GM19193 (cell line): ENCODE results near the gene MMD2.

ENCODE experiments used
- POLR2A ChIP-seq: IDR thresholded peaks from 4 replicates; pipeline ENCODE4 v1.6.1; 2011; ENCODE audit not compliant: insufficient read depth, insufficient read length; ENCODE audit errors: extremely low read depth

Gene MMD2

DNA sequence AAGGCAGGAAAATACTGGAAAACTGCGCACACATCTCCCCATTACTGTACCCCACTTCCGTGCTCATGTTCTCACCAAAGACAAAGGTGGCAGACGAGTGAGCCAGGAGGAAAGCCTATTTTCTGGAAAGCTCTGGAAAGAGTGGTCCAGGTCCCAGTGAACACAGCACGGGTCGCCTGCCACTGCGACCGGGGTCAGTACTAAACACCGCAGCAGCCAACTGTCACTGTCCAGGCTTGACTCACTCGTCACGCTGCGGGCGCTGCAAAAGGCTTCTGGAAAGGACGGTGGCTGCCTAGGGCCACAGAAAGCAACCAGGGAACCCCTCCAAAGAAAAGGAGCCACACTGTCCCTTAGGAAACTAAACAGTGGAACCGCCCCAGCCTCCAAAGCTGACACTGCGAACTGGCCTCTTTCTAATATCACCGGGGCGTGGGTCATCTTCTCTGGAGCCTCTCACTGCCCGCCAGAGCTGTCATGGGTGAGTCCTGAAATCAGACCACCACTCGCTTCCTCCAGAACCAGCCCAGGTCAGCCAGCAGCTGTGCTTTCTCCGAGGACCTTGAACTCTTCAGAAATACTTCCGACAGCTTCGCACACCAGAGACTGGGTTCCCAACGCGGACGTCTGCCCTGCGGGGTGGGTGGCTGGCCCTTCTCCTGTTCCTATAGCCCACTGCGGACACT, 79.4 kb downstream of the MMD2 start:
- no peak for TF ChIP-seq POLR2A

DNA sequence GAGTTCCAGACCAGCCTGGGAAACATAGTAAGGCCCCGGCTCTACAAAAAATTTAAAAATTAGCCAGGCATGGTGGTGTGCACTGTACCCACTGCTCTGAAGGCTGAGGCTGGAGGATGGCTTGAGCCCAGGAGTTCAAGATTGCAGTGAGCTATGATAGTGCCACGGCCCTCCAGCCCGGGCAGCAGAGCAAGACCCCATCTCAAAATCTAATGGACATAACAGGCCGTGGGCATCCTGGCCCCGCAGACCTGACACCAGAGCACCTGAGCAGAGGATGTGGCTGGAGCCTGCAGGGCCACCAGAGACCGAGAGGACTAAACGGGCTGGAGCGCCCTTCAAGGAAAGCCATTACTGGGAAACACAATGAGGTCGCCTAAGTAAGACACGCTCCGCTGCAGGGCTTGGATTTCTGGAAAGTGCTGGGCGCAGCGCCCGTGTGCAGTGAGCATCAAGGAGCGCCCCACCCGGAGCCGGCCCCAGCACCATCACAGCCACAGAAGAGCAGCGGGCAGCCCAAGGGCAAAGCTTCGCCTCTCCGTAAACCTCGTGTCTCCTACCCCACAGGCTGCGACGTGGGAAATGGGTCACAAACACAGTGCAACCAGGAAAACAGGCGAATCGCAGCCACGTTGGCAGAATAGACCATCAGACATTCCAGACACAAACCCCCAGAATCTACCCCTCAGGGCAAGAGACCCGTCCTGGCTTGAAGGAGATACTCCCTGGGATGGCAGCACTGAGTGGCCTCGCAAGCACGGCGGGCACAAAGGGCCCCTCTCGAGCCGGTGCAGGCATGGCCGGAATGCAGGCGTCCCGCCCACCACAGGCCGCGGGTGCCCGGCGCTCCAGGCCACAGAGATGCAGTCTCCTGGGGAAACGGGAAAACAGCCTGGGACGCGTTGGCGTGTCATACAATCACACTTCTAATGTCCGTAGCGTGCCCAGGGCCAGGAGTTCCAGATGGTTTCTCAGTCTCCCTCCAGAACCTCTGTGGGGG, 80.4 kb downstream of the MMD2 start:
- TF ChIP-seq POLR2A, result no peak

DNA sequence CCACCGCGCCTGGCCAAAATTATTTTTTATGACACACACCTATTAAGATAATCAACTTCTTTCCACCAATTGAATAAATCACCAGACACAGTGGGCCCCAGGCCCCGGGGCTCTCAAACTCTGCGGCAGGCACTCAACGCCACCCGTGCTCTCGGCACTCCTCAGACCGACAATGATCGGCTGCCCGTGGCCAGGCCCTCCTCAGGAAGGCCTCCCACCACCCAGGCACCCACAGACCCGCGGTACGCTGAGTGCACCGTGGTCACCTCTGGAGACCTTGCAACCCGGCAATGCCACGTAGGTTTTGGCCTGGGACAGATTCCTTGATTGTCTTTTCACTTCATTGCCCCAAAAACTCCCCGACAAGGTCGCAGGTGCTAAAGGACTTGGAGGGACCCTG, 82.4 kb downstream of the MMD2 start:
- TF ChIP-seq POLR2A, result no peak

DNA sequence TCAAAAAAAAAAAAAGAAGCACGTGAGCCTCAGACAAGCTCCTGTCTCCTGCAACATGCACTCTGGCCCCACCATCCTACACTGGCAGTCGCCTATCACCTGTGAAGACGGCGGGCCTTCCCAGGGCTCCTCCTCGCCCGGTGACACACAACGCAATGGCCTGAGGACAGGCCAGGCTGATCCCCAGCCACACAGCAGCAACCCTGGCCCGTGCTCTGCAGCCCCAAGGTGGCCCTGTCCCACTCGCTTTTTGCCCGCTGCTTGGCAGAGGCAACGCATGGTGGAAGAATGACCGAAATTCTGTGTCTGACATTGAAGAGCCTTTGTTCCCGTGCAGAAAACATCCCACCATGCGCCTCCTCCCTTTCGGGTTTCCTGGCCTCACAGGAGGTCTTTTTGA, 83.6 kb downstream of the MMD2 start:
- no peak for TF ChIP-seq POLR2A

DNA sequence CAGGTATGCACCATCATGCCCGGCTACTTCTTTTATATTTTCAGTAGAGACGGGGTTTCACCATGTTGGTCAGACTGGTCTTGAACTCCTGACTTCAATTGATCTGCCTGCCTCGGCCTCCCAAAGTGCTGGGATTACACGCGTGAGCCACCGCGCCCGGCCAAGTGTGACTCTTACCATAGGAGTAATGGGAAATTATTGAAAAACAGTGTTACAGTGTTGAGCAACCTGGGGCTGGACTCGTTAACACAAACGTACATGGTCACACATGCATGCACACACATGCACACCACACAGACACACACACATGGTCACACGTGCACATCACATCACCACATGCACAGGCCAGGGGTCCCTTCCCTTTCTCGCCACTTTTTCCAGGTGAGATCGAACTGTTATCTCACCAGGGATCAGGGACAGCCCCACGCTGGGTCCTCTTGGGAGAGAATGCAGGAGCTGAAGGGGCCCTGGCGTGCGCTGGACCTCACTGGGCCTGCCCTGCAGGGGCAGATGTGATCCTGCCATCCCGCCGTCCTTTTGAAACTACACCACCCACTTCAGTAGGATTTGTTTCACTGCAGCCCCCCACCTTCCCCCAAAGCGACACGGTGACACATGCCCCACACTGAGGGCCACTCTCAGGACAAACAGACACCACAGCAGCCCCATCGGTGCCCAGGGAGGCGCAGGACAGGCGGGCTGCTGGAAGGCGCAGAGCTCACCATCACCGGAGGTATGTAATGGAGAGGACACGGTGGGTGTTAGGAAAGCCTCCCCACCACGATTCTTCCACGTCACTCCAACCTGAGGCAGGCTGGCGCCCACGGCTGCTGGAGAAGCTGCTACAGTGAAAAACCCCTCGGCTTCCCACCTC, 85.7 kb downstream of the MMD2 start:
- no peak for TF ChIP-seq POLR2A

DNA sequence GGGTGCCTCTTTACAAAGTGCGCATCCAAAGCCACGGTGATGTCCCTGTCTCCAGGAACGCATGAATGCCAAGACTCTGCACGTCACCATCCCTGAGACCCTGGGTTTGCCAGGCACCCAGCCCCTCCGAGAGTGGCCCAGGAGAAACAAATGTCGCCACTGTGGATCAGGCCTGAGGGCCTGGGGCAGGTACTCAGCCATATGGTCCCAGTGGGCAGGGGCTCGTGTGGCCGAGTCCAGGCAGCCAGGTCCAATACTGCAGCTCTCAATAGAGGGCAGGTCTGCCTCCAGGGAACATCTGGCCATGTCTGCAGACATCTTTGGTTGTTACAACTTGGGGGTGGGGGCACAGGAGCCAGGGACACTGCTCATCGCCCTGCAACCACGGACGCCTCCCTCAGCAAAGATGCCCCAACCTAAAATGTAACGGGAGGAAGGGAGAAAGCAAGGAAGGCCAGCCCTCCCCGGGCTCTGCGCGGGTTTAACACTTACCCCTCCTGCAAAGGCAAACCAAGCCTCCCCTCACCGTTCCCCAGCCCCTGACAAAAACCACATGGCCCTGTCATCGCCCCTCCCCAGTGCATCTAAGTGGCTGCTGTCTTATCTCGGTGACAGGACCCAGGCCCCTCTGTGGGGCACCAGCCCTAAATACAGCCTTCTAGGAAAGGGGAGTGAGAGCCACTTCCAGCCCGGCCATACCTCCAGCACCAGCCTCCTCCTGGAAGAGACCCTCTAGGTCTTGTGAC, 86.9 kb downstream of the MMD2 start:
- TF ChIP-seq POLR2A, result no peak

DNA sequence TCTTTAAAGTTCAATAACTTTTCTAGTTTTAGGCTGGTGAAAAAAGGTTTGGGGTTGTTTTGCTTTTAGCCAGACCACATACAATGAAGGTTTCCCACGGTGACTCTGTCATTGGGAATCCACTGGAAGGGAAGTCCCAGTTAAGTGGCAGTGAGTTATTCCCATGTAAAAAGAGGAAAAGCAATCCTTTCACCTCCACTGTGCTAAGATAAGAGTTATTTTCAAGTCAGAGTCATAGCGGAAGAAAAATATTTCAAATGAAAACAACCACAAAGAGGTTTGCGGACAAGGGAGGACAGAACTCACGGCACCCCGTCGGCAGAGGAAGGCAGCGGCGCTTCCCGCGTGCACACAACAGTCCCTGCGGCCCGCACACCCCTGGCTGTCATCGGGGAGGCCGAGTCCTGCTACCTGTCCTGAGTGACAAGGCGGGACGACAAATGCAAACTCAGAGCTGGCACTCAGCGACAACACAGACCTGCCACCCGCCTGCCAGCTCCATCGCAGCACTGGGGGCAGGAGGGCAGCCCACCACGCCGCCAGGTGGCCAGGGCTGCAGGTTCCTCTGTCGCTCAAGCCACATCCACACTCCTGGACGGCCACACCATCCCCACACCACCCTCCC, 87.8 kb downstream of the MMD2 start:
- TF ChIP-seq POLR2A, result no peak

DNA sequence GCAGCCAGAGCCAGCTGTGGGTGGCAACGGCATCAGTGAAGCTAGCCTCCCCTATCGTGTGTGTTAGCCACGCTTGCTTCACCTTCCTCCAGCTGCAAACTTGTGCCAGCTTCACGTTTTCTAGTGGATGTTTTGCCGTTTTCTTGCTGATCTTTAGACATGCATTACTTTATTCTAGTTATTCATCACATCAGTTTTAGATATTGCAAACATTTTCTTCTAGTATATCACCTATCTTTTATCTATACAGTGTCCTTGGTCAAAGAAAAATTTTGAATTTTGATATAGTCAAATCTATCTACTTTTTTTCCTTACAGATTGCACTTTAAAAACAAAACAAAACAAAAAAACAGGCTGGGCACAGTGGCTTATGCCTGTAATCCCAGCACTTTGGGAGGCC, 90.5 kb downstream of the MMD2 start:
- no peak for TF ChIP-seq POLR2A

DNA sequence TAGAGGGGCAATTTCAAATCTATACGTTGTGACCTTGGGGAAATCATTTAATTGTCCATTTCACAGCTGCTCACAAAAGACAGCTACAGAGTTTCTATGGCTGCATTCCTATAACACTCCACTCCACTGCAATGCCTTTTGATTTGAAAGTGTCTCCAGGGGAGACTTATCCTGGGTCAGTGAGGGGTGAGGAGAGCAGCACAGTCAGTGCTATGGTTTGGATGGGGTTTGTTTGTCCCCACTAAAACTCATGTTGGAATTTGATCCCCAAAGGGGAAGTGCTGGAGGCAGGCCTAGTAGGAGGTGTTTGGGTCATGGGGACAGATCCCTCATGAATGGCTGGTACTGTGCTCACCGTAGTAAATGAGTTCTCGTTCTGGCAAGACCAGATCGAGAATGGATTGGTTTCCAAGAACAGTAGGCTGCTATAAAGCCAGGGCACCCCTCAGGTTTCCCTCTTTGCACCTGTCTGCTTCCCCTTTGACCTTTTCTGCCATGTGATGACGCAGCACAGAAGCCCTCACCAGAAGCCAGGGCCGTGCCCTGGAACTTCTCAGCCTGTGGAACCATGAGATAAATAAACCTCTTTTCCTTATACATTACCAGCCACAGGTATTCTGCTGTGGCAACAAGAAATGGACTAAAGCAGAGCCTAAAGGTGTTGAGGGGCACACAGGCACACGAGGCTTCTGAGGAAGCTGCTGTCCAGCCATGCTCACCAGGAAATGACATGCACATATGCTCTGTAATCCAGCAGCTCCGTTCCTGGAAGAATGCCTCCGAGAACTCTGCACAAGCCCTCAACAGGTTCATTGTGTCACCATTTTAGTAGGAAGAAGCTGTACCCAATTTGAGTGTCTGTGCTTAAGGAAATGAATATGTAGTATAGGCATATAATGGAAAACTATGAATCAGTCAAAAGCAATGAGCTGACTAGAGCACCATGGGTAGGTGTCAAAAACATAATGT, 92.2 kb downstream of the MMD2 start:
- TF ChIP-seq POLR2A, result no peak

DNA sequence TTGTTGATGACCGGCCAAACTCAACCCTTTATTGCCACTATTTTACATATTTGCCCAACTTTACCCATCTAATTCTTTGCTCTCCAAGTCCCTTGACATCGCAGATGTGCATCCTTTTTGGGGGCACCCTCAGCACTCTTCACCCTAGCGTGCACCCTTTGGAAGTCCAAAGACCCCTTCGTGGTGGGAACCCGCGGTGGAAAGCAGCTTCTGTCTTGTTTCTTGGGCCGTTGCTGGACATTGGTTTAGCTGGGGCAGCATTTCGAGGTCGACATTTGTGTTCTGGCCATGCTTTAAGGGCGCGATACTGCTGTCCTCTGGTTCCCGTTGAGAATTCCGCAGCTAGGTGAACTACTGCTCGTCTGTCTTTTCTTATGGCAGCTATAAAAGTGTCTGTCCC, 96.8 kb downstream of the MMD2 start:
- TF ChIP-seq POLR2A, result no peak

DNA sequence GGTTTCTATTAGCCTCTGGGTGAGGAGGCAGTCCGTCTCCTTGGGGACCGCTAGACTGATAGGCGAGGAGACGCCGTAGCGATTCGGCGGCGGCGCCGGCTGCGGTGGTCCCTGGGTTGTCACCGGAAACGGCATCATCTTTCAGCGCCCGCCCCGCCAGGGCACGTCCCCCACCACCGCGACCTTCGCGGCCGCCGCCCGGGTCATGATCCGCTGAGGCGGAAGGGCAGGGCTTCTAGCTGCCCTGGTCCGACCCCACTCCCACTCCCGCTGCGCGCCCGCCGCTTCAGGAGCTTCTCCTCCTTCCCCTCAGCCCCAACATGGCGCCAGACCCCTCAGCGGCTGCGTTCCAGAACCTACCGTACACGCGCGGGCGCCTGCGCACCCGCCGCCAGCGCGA, 97.3 kb downstream of the MMD2 start, which contains the start of gene PAPOLB:
Gene PAPOLB, minus strand, starts transcription at position 358 of the 400 bp plus-strand sequence. Its CDS starts 220 bp downstream, at position 138.
- TF ChIP-seq POLR2A, result no peak

DNA sequence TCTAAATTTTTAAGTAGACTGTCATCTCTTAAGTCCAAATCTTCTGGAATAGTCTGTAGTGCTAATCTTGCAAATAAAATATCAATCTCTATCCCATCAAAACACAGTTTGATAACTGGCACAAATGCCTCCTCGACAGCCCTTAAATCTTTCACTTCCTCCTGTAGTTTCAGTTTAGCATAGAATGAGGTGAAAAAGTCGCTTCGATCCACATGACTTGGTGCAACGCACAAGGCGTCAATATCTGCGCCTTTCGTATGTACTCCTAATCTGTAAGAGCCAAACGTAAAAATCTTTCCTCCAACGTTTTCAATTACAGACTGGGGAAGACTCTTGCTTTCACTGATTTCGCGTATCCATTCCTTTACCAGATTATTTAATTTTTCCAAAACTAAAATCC, 97.8 kb downstream of the MMD2 start:
- TF ChIP-seq POLR2A, result no peak

DNA sequence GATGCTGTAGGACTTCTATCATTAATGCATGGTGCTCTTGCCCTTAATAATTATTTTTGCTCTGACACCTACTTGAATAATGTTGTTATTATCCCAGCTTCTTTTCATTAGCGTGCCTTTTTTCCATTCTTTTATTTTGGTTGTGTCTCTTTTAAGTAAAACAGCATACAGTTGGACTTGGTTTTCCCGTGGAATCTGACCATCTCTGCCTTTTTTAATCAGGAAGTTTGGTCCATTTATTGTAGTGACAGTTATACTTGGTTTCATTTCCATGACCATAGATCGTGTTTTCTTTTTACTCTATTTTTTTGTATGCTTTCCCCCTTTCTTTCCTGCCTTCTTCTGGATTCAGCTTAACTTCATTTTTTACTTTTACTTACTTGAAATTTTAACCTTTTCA, 101.8 kb downstream of the MMD2 start:
- no peak for TF ChIP-seq POLR2A
